ENCODE results near the gene CBX5. TPM values are rescaled to one million over a fixed set of nuclear protein-coding genes. Genes with fewer than 3 reads are reported as not detected.

CBX5 gene
- total and polyA plus RNA-seq, 9 of the 15 experiments (the other 6 are each of a cell fraction or from before 2014, with no cell fraction given): 32.6 to 102 (median 59.2) TPM

GRCh38 chr12:54280468-54281260 lies 742 bp upstream of the CBX5 start, which contains the start of gene HNRNPA1 (continued):
- TF ChIP-seq THRB (CRISPR knock-in tag; conservative IDR thresholded peaks at IDR 0.05): peak; percentile 35; the same call in 1 of the 2 replicates
- TF ChIP-seq FOXP4 (CRISPR knock-in tag; IDR thresholded peaks at IDR 0.05; ENCODE audit: borderline replicate concordance): 0 out of 2 replicates have a peak, but pooled peaks have one; percentile 21
- no peak for TF ChIP-seq MECOM (CRISPR knock-in tag; IDR thresholded peaks at IDR 0.05)
- TF ChIP-seq SAFB (IDR thresholded peaks at IDR 0.05; ENCODE audit: borderline replicate concordance, low read depth, low read length): no peak
- no peak for TF ChIP-seq POLR3G (IDR thresholded peaks at IDR 0.05; ENCODE audit: extremely low read depth, insufficient read length, insufficient replicate concordance)
- TF ChIP-seq POLR2AphosphoS5 (IDR thresholded peaks at IDR 0.05; ENCODE audit: control insufficient read depth, insufficient read depth, low read depth, low read length): peak; percentile 95
- no peak for TF ChIP-seq TFE3 (CRISPR knock-in tag; IDR thresholded peaks at IDR 0.05)
- no peak for TF ChIP-seq ZKSCAN3 (CRISPR knock-in tag; IDR thresholded peaks at IDR 0.05)
- TF ChIP-seq ZFP91 (CRISPR knock-in tag; IDR thresholded peaks at IDR 0.05): no peak; the same call in 1 of the 2 replicates
- no peak for TF ChIP-seq ZBTB33 (CRISPR knock-in tag; IDR thresholded peaks at IDR 0.05)
- no peak for TF ChIP-seq RBM34 (IDR thresholded peaks at IDR 0.05; ENCODE audit: borderline replicate concordance, insufficient read depth, low read length)
- no peak for TF ChIP-seq POU5F1 (IDR thresholded peaks at IDR 0.05; ENCODE audit: borderline replicate concordance, low read depth, low read length, partially characterized antibody)
- no peak for TF ChIP-seq XRCC4 (IDR thresholded peaks at IDR 0.05; ENCODE audit: extremely low read depth, insufficient read depth, insufficient read length)
- TF ChIP-seq RBM39 (optimal IDR thresholded peaks at IDR 0.05; ENCODE audit: low read depth, low read length): peak; percentile 7
